Hematopoietic multipotent progenitor cell treated with erythropoietin and hydrocortisone succinate and interleukin-3 and kit ligand, for 8 days (in vitro differentiated cells): ENCODE results near the gene CAMK2G.

ENCODE experiments used
- DNase-seq: peaks from one replicate; pipeline ENCODE4 v3.0.0-alpha.2; 2015

Gene CAMK2G

GRCh38 chr10:73762915-73763314, 111.4 kb downstream of the CAMK2G start:
- DNase-seq = no peak
